ENCODE data around the gene DIP2C.
"Not testable (repeated sequence)": the region's sequence is repeated elsewhere in the genome, so short reads cannot be mapped to it uniquely, and the experiment has no call there.

The DIP2C gene

GRCh38 chr10:436013-436697, 253.3 kb downstream of the DIP2C start:
- H3K4me3 ChIP-seq (ENCODE audit: low read length) = no peak overlapping the region
- no peaks in the 10 kb centered on the region for H3K36me3 ChIP-seq (ENCODE audit: control insufficient read depth, insufficient read depth, low read length)
- no peaks in the 10 kb centered on the region for H3K9me3 ChIP-seq (ENCODE audit: control insufficient read depth, low read length)
- no peak overlapping the region for H3K9ac ChIP-seq (ENCODE audit: low read length)
- H3K27me3 ChIP-seq (ENCODE audit: control insufficient read depth, insufficient read depth, low read length) = no peaks in the 10 kb centered on the region
- no peaks in the 10 kb centered on the region for H3K4me1 ChIP-seq (ENCODE audit: control insufficient read depth, insufficient read depth, low read length)

GRCh38 chr10:435397-435796, 254.1 kb downstream of the DIP2C start:
- H3K4me1 ChIP-seq (ENCODE audit: control insufficient read depth, insufficient read depth, low read length) = no peaks in the 10 kb centered on the region
- no peak overlapping the region for H3K9ac ChIP-seq (ENCODE audit: low read length)
- H3K9me3 ChIP-seq (ENCODE audit: control insufficient read depth, low read length) = no peaks in the 10 kb centered on the region
- H3K36me3 ChIP-seq (ENCODE audit: control insufficient read depth, insufficient read depth, low read length) = no peaks in the 10 kb centered on the region
- no peak overlapping the region for H3K4me3 ChIP-seq (ENCODE audit: low read length)
- H3K27me3 ChIP-seq (ENCODE audit: control insufficient read depth, insufficient read depth, low read length) = no peaks in the 10 kb centered on the region

DNA sequence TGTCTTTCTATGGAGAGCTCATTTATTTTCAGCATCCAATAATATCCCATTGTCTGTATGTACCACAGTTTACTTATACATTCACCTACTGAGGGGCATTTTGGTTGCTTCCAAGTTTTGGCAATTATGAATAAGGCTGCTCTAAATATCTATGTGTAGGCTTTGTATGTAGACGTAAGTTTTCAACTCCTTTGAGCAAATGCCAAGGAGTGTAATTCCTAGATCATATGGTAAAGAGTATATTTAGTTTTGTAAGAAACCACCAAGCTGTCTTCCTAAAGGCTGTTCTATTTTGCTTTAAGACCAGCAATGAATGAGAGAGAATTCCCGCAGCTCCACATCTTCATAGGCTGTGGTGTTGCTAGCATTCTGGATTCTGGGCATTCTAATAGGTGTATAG, 259.8 kb downstream of the DIP2C start:
- Histone ChIP-seq H3K9me3 (ENCODE audit: control insufficient read depth, low read length) (no peaks in the 10 kb centered on the region), H3K4me3 (ENCODE audit: low read length) (no peak overlapping the region), H3K36me3 (ENCODE audit: control insufficient read depth, insufficient read depth, low read length) (no peaks in the 10 kb centered on the region), H3K9ac (ENCODE audit: low read length) (no peak overlapping the region), H3K4me1 (ENCODE audit: control insufficient read depth, insufficient read depth, low read length) (no peaks in the 10 kb centered on the region), H3K27me3 (ENCODE audit: control insufficient read depth, insufficient read depth, low read length) (no peaks in the 10 kb centered on the region)

DNA sequence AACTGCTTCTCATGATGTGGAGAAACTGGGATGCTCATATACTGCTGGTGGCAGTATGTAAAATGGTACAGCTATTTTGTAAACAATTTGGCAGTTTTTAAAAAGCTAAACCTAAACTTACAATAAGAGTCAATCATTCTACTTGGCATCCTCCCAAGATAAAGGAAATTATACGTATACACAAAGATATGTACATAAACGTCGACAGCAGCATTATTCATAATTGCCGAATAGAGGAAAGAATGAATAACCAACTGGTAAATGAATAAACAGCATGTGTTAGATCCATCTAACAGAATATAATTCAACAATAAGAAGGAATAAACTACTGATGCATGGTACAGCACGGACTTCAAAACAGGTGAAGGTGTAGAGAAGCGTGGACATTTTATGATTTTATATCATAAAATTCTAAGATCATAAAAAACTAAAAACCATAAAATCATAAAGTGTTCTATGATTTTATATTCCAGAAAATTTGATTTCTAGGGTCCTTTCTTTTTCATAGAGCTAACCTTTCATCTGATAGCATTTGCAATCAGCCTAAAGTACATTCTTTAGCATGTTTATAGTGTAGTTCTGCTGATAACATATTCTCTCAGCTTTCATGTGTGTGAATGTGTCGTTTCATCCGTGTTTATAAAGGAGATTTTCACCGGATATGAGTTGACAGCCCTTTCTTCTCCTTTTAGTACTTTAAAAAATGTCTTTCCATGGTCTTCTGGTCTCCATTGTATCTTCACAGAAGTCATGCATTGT, 261.5 kb downstream of the DIP2C start:
- Histone ChIP-seq H3K4me3 (ENCODE audit: low read length) (no peak overlapping the region), H3K27me3 (ENCODE audit: control insufficient read depth, insufficient read depth, low read length) (no peaks in the 10 kb centered on the region), H3K9ac (ENCODE audit: low read length) (no peak overlapping the region), H3K36me3 (ENCODE audit: control insufficient read depth, insufficient read depth, low read length) (no peaks in the 10 kb centered on the region), H3K9me3 (ENCODE audit: control insufficient read depth, low read length) (no peaks in the 10 kb centered on the region), H3K4me1 (ENCODE audit: control insufficient read depth, insufficient read depth, low read length) (no peaks in the 10 kb centered on the region)

GRCh38 chr10:425365-425764, 264.1 kb downstream of the DIP2C start:
- not testable (repeated sequence) for H3K9me3 ChIP-seq (ENCODE audit: control insufficient read depth, low read length); H3K4me3 ChIP-seq (ENCODE audit: low read length); H3K36me3 ChIP-seq (ENCODE audit: control insufficient read depth, insufficient read depth, low read length); H3K9ac ChIP-seq (ENCODE audit: low read length); H3K27me3 ChIP-seq (ENCODE audit: control insufficient read depth, insufficient read depth, low read length); H3K4me1 ChIP-seq (ENCODE audit: control insufficient read depth, insufficient read depth, low read length)

DNA sequence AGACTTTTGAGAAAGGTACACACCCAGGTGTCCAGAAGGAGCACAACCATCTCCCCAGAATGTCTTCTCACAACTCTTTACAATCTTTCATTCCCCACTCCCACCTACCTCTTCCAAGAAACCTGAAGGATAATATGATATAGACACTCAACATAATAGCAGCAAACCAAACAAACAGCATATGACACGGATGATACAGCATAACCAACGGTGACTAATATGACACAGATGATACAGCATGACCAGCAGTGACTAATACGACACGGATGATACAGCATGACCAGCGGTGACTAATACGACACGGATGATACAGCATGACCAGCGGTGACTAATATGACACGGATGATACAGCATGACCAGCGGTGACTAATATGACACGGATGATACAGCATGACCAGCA, 264.7 kb downstream of the DIP2C start:
- not testable (repeated sequence) for H3K27me3 ChIP-seq (ENCODE audit: control insufficient read depth, insufficient read depth, low read length); H3K9me3 ChIP-seq (ENCODE audit: control insufficient read depth, low read length); H3K9ac ChIP-seq (ENCODE audit: low read length); H3K4me3 ChIP-seq (ENCODE audit: low read length); H3K36me3 ChIP-seq (ENCODE audit: control insufficient read depth, insufficient read depth, low read length); H3K4me1 ChIP-seq (ENCODE audit: control insufficient read depth, insufficient read depth, low read length)

DNA sequence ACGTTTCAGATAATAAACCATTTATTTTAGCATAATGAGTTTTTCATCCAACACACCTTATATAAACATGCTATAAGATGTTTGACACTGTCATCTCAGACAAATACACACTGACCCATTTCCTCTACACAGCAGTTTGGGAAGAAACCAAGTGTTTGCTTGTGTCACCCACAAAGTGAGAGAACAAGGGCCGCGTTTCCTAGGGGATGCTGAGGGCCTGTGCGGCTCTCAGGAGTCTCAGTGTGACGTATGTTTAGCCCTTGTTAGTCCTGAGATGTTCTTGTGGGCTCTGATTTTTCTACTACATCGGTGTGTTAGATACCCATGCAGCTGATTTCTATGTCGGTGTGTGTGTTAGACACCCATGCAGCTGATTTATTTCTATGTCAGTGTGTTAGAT, 266.3 kb downstream of the DIP2C start:
- no peaks in the 10 kb centered on the region for H3K27me3 ChIP-seq (ENCODE audit: control insufficient read depth, insufficient read depth, low read length)
- H3K9me3 ChIP-seq (ENCODE audit: control insufficient read depth, low read length) = no peaks in the 10 kb centered on the region
- no peaks in the 10 kb centered on the region for H3K4me1 ChIP-seq (ENCODE audit: control insufficient read depth, insufficient read depth, low read length)
- H3K36me3 ChIP-seq (ENCODE audit: control insufficient read depth, insufficient read depth, low read length) = no peaks in the 10 kb centered on the region
- no peak overlapping the region for H3K4me3 ChIP-seq (ENCODE audit: low read length)
- H3K9ac ChIP-seq (ENCODE audit: low read length) = no peak overlapping the region

DNA sequence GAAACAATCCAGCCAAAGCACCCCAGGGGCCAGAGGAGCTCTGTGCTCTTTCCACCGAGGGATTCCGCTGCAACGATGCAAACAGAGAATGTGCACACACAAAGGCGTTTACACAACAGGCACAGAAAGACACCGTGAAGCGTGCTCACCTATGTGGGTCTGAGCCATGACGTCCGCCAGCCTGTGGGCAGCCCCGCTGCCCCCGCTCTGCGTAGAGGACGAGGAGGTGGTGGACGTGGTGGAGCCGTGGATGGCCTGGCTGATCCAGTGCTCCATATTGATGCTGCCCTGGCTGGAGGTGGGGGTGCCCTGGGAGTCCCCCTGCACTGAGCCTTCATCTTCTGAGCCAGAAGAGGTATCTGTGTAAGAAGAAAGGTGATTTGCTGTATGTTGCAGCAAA, 266.8 kb downstream of the DIP2C start:
- H3K4me3 ChIP-seq (ENCODE audit: low read length) = no peak overlapping the region
- no peak overlapping the region for H3K9ac ChIP-seq (ENCODE audit: low read length)
- H3K9me3 ChIP-seq (ENCODE audit: control insufficient read depth, low read length) = no peaks in the 10 kb centered on the region
- H3K36me3 ChIP-seq (ENCODE audit: control insufficient read depth, insufficient read depth, low read length) = no peaks in the 10 kb centered on the region
- H3K4me1 ChIP-seq (ENCODE audit: control insufficient read depth, insufficient read depth, low read length) = no peaks in the 10 kb centered on the region
- no peaks in the 10 kb centered on the region for H3K27me3 ChIP-seq (ENCODE audit: control insufficient read depth, insufficient read depth, low read length)

DNA sequence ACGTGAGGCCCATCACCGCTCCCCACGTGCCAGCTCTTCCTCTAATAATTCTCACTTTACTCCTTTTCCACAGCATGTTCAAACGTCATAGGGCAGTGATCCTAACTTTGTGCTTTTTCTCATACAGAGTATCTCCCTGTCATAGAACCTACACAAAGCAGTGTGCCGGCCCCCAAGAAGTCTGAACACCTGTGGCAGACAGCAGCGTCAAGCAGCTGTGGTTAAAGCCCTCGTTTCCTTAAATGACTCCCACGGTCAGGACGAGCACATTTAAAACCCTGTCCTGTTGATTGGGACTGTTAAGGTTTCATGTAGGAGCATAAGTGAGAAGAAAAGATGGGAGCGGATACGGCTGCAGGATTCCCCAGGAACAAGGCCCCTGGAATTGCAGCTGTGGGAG, 267.2 kb downstream of the DIP2C start:
- Histone ChIP-seq H3K4me3 (ENCODE audit: low read length) (no peak overlapping the region), H3K27me3 (ENCODE audit: control insufficient read depth, insufficient read depth, low read length) (no peaks in the 10 kb centered on the region), H3K4me1 (ENCODE audit: control insufficient read depth, insufficient read depth, low read length) (no peaks in the 10 kb centered on the region), H3K9ac (ENCODE audit: low read length) (no peak overlapping the region), H3K36me3 (ENCODE audit: control insufficient read depth, insufficient read depth, low read length) (no peaks in the 10 kb centered on the region), H3K9me3 (ENCODE audit: control insufficient read depth, low read length) (no peaks in the 10 kb centered on the region)

- H3K9ac ChIP-seq (ENCODE audit: low read length) = no peak overlapping the region
- H3K27me3 ChIP-seq (ENCODE audit: control insufficient read depth, insufficient read depth, low read length) = no peaks in the 10 kb centered on the region
- no peaks in the 10 kb centered on the region for H3K9me3 ChIP-seq (ENCODE audit: control insufficient read depth, low read length)
- no peak overlapping the region for H3K4me3 ChIP-seq (ENCODE audit: low read length)
- no peaks in the 10 kb centered on the region for H3K4me1 ChIP-seq (ENCODE audit: control insufficient read depth, insufficient read depth, low read length)
- H3K36me3 ChIP-seq (ENCODE audit: control insufficient read depth, insufficient read depth, low read length) = no peaks in the 10 kb centered on the region
Observed at GRCh38 chr10:421170-421569, 268.3 kb downstream of the DIP2C start.

DNA sequence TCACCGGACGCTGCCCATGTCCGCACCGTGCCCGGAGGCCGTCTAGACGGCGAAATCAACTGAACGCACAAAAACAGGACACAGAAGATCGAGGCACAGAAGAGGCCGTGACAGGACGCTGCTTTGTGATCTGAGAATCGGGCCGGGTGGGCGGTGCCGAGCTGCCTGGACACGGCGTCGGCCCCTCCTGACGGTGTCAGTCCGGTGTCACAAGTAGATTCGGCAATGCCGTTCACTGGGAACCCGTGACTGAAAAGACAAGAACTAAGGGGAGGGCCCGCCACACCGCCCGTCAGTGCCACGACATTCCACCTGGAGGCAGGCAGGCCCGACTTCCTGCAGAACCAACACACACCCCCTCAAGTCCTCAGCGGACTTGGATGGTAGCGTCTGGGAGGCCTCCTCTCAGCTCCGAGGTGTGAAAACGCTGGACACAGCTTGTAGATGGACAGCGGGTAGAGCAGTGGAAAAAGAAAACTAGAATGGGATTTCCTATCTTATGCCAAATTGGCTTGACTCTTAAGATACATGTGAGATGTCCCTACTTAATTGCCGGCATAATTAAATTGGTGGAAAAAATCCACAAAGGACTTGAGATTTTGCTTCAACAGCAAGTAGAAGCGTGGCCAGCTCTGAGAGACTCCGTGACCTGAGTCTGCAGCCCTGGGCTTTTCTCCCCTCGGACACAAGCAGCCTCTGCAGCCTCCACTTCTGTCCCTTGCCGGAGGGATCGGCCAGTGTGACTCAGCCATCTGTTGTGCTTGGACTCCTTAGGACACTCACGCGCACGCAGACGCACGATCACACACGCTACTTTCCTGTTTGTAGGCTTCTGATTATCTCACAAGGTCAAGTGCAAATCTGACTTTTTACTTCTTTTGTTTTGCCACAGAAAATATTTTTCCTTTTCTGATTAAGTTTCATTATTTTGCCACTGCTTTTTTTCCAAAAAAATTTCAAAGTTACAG, 269.0 kb downstream of the DIP2C start:
- H3K4me1 ChIP-seq (ENCODE audit: control insufficient read depth, insufficient read depth, low read length) = no peaks in the 10 kb centered on the region
- H3K9ac ChIP-seq (ENCODE audit: low read length) = no peak overlapping the region
- no peaks in the 10 kb centered on the region for H3K9me3 ChIP-seq (ENCODE audit: control insufficient read depth, low read length)
- no peaks in the 10 kb centered on the region for H3K36me3 ChIP-seq (ENCODE audit: control insufficient read depth, insufficient read depth, low read length)
- H3K4me3 ChIP-seq (ENCODE audit: low read length) = no peak overlapping the region
- no peaks in the 10 kb centered on the region for H3K27me3 ChIP-seq (ENCODE audit: control insufficient read depth, insufficient read depth, low read length)

- no peaks in the 10 kb centered on the region for H3K36me3 ChIP-seq (ENCODE audit: control insufficient read depth, insufficient read depth, low read length)
- no peaks in the 10 kb centered on the region for H3K4me1 ChIP-seq (ENCODE audit: control insufficient read depth, insufficient read depth, low read length)
- H3K27me3 ChIP-seq (ENCODE audit: control insufficient read depth, insufficient read depth, low read length) = no peaks in the 10 kb centered on the region
- no peak overlapping the region for H3K9ac ChIP-seq (ENCODE audit: low read length)
- H3K4me3 ChIP-seq (ENCODE audit: low read length) = no peak overlapping the region
- no peaks in the 10 kb centered on the region for H3K9me3 ChIP-seq (ENCODE audit: control insufficient read depth, low read length)
Observed at GRCh38 chr10:418894-419293, 270.6 kb downstream of the DIP2C start.

Measured in mucosa of stomach (tissue), 1 donor.